SK-N-SH treated with all-trans-retinoic acid at 6 μM for 48 hours (cell line): Measurements from ENCODE around the gene FLOT1.

Source experiments
- ATAC-seq: fragments of 200-7000 bp; cut with Tn5 transposase; 3 replicates; pipeline ENCODE4 v1.9.1; 2020; ENCODE audit warnings: mild to moderate bottlenecking, moderate library complexity
- BACH2 ChIP-seq: fragments of 250-450 bp; sonication (Bioruptor Pico); IDR thresholded peaks from 2 replicates; pipeline ENCODE4 v1.9.0; 2021; ENCODE audit warnings: mild to moderate bottlenecking, borderline replicate concordance
- CREB5 ChIP-seq: fragments of 250-450 bp; sonication (Bioruptor Pico); IDR thresholded peaks from 2 replicates; pipeline ENCODE4 v1.5.1; 2020; ENCODE audit warnings: low read depth, mild to moderate bottlenecking, moderate library complexity
- CSDC2 ChIP-seq: fragments of 250-450 bp; sonication (Bioruptor Pico); IDR thresholded peaks from 2 replicates; pipeline ENCODE4 v1.5.0; 2020; ENCODE audit warnings: mild to moderate bottlenecking, moderate library complexity
- CSRNP3 ChIP-seq: fragments of 250-450 bp; sonication (Bioruptor Pico); IDR thresholded peaks from 2 replicates; pipeline ENCODE4 v1.5.1; 2021; ENCODE audit warnings: mild to moderate bottlenecking, moderate library complexity
- ESRRG ChIP-seq: fragments of 250-450 bp; sonication (Bioruptor Pico); IDR thresholded peaks from 2 replicates; pipeline ENCODE4 v1.6.1; 2021; ENCODE audit warnings: mild to moderate bottlenecking
- GLIS3 ChIP-seq: fragments of 250-450 bp; sonication (Bioruptor Pico); IDR thresholded peaks from 2 replicates; pipeline ENCODE4 v1.5.0; 2020; ENCODE audit warnings: mild to moderate bottlenecking, moderate library complexity
- ISL1 ChIP-seq: fragments of 250-450 bp; sonication (Bioruptor Pico); IDR thresholded peaks from 2 replicates; pipeline ENCODE4 v2.1.2; 2022; ENCODE audit warnings: mild to moderate bottlenecking, moderate library complexity
- OSR1 ChIP-seq: fragments of 250-450 bp; sonication (Bioruptor Pico); IDR thresholded peaks from 2 replicates; pipeline ENCODE4 v1.8.0; 2022; ENCODE audit warnings: moderate library complexity, mild to moderate bottlenecking, inconsistent platforms
- PPARA ChIP-seq: fragments of 250-450 bp; sonication (Bioruptor Pico); IDR thresholded peaks from 2 replicates; pipeline ENCODE4 v1.5.0; 2020; ENCODE audit warnings: mild to moderate bottlenecking, borderline replicate concordance
- RARB ChIP-seq: fragments of 250-450 bp; sonication (Bioruptor Pico); IDR thresholded peaks from 2 replicates; pipeline ENCODE4 v1.8.0; 2021; ENCODE audit warnings: mild to moderate bottlenecking, moderate library complexity
- SNAI2 ChIP-seq: fragments of 250-450 bp; sonication (Bioruptor Pico); IDR thresholded peaks from 2 replicates; pipeline ENCODE4 v1.5.0; 2020; ENCODE audit warnings: mild to moderate bottlenecking, moderate library complexity
- TCF4 ChIP-seq: fragments of 250-450 bp; sonication (Bioruptor Pico); IDR thresholded peaks from 2 replicates; pipeline ENCODE4 v1.8.0; 2021; ENCODE audit warnings: mild to moderate bottlenecking, moderate library complexity, borderline replicate concordance
- TOX ChIP-seq: fragments of 250-450 bp; sonication (Bioruptor Pico); IDR thresholded peaks from 2 replicates; pipeline ENCODE4 v1.8.0; 2021; ENCODE audit warnings: mild to moderate bottlenecking, moderate library complexity, borderline replicate concordance
- ZFP3 ChIP-seq: fragments of 250-450 bp; sonication (Bioruptor Pico); IDR thresholded peaks from 2 replicates; pipeline ENCODE4 v1.5.0; 2020; ENCODE audit warnings: mild to moderate bottlenecking, moderate library complexity
- ZFP30 ChIP-seq: fragments of 450-650 bp; formaldehyde crosslinking; IDR thresholded peaks from 2 replicates; pipeline ENCODE4 v1.5.0; 2022; ENCODE audit warnings: mild to moderate bottlenecking, moderate library complexity
- ZNF70 ChIP-seq: fragments of 450-650 bp; formaldehyde crosslinking; IDR thresholded peaks from 2 replicates; pipeline ENCODE4 v1.5.0; 2020; ENCODE audit warnings: mild to moderate bottlenecking, moderate library complexity
- ZNF8 ChIP-seq: fragments of 450-650 bp; formaldehyde crosslinking; IDR thresholded peaks from 2 replicates; pipeline ENCODE4 v1.5.0; 2020; ENCODE audit warnings: mild to moderate bottlenecking, moderate library complexity
- TF ChIP-seq, protein P1 (sequence below): fragments of 250-450 bp; sonication (Bioruptor Pico); IDR thresholded peaks from 2 replicates; pipeline ENCODE4 v1.5.0; 2020; ENCODE audit warnings: mild to moderate bottlenecking, moderate library complexity
- TF ChIP-seq, protein P2 (sequence below): fragments of 250-450 bp; sonication (Bioruptor Pico); IDR thresholded peaks from 2 replicates; pipeline ENCODE4 v1.8.0; 2020; ENCODE audit warnings: mild to moderate bottlenecking, moderate library complexity, borderline replicate concordance

The FLOT1 gene

GRCh38 chr6:30747902-30748769 lies 5.6 kb upstream of the FLOT1 start:
- TF ChIP-seq ISL1 (no peak), PPARA (no peak), OSR1 (CRISPR knock-in tag) (no peak), GLIS3 (no peak), TCF4 (CRISPR knock-in tag) (no peak), CSRNP3 (CRISPR knock-in tag) (no peak)
- TF ChIP-seq, protein P1, sequence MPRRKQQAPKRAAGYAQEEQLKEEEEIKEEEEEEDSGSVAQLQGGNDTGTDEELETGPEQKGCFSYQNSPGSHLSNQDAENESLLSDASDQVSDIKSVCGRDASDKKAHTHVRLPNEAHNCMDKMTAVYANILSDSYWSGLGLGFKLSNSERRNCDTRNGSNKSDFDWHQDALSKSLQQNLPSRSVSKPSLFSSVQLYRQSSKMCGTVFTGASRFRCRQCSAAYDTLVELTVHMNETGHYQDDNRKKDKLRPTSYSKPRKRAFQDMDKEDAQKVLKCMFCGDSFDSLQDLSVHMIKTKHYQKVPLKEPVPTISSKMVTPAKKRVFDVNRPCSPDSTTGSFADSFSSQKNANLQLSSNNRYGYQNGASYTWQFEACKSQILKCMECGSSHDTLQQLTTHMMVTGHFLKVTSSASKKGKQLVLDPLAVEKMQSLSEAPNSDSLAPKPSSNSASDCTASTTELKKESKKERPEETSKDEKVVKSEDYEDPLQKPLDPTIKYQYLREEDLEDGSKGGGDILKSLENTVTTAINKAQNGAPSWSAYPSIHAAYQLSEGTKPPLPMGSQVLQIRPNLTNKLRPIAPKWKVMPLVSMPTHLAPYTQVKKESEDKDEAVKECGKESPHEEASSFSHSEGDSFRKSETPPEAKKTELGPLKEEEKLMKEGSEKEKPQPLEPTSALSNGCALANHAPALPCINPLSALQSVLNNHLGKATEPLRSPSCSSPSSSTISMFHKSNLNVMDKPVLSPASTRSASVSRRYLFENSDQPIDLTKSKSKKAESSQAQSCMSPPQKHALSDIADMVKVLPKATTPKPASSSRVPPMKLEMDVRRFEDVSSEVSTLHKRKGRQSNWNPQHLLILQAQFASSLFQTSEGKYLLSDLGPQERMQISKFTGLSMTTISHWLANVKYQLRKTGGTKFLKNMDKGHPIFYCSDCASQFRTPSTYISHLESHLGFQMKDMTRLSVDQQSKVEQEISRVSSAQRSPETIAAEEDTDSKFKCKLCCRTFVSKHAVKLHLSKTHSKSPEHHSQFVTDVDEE, result no peak
- ATAC-seq, result no peak

DNA sequence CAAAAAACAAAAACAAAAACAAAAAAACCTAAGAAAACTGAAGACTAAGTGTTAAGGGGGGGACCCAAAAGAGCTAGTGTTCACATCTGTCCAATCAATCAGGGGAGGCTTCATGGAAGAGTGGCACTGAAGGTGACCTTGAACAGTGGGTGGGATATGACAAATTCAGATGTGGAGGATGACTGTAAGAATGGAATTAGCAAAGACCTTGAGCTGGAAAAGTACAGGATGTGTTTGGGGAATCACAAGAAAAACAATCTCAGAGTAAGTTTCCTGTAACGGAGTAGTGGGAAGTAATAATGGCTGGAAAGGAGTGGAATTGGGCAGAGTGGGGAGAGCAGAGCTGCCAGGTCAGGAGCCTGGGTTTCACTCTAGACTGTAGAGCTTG lies 4.8 kb upstream of the FLOT1 start:
- TF ChIP-seq OSR1 (CRISPR knock-in tag) (no peak), ESRRG (CRISPR knock-in tag) (no peak), ZFP3 (no peak), RARB (CRISPR knock-in tag) (no peak), ZNF70 (CRISPR knock-in tag) (no peak), ZNF8 (CRISPR knock-in tag) (no peak), CSDC2 (CRISPR knock-in tag) (no peak), GLIS3 (no peak), SNAI2 (CRISPR knock-in tag) (no peak), TOX (CRISPR knock-in tag) (no peak), ISL1 (no peak), TCF4 (CRISPR knock-in tag) (no peak), ZFP30 (CRISPR knock-in tag) (no peak), BACH2 (no peak), CREB5 (CRISPR knock-in tag) (no peak), CSRNP3 (CRISPR knock-in tag) (no peak), PPARA (no peak)
- TF ChIP-seq, protein P1, result no peak
- TF ChIP-seq, protein P2, sequence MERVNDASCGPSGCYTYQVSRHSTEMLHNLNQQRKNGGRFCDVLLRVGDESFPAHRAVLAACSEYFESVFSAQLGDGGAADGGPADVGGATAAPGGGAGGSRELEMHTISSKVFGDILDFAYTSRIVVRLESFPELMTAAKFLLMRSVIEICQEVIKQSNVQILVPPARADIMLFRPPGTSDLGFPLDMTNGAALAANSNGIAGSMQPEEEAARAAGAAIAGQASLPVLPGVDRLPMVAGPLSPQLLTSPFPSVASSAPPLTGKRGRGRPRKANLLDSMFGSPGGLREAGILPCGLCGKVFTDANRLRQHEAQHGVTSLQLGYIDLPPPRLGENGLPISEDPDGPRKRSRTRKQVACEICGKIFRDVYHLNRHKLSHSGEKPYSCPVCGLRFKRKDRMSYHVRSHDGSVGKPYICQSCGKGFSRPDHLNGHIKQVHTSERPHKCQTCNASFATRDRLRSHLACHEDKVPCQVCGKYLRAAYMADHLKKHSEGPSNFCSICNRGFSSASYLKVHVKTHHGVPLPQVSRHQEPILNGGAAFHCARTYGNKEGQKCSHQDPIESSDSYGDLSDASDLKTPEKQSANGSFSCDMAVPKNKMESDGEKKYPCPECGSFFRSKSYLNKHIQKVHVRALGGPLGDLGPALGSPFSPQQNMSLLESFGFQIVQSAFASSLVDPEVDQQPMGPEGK, result no peak
- ATAC-seq, result no peak
